HG02884 (cell line): ENCODE measurements around the gene WDR83.
"Not testable (repeated sequence)": the region's sequence is repeated elsewhere in the genome, so short reads cannot be mapped to it uniquely, and the experiment has no call there.

Source experiments
- ATAC-seq: cut with Tn5 transposase; IDR thresholded peaks from one replicate; pipeline ENCODE4 v1.9.1; 2021; ENCODE audit warnings: mild to moderate bottlenecking, moderate library complexity; ENCODE audit not compliant: unreplicated experiment

WDR83 gene

GRCh38 chr19:12666265-12667048, at the start of gene WDR83, which contains the start of gene MAN2B1:
WDR83 (plus strand) TSS chr19:12666807; CDS start chr19:12669791, 2,984 bp downstream.
MAN2B1 (minus strand) TSS chr19:12666742; CDS start chr19:12666701, 41 bp downstream.
- ATAC-seq: no peak

- no peak for ATAC-seq
Measured at GRCh38 chr19:12617646-12618045, 49.0 kb upstream of the WDR83 start.

GRCh38 chr19:12621253-12622024, 45.2 kb upstream of the WDR83 start:
- ATAC-seq: not testable (repeated sequence)

- ATAC-seq: no peak
Measured at GRCh38 chr19:12623361-12624031, 43.1 kb upstream of the WDR83 start.

- ATAC-seq: no peak
Measured at GRCh38 chr19:12626958-12627357, 39.6 kb upstream of the WDR83 start.

GRCh38 chr19:12628040-12629022, 38.3 kb upstream of the WDR83 start:
- no peak for ATAC-seq

GRCh38 chr19:12629215-12629614, 37.4 kb upstream of the WDR83 start:
- no peak for ATAC-seq

GRCh38 chr19:12636631-12637030, 30.0 kb upstream of the WDR83 start:
- no peak for ATAC-seq

- ATAC-seq: no peak
Measured at GRCh38 chr19:12638611-12639182, 27.9 kb upstream of the WDR83 start.

GRCh38 chr19:12639901-12640613, 26.6 kb upstream of the WDR83 start:
- ATAC-seq: no peak

- no peak for ATAC-seq
Measured at GRCh38 chr19:12641456-12641855, 25.2 kb upstream of the WDR83 start.

GRCh38 chr19:12642506-12642905, 24.1 kb upstream of the WDR83 start:
- no peak for ATAC-seq

GRCh38 chr19:12643716-12644115, 22.9 kb upstream of the WDR83 start:
- ATAC-seq: not testable (repeated sequence)

- ATAC-seq: no peak
Measured at GRCh38 chr19:12646551-12646950, 20.1 kb upstream of the WDR83 start.

- no peak for ATAC-seq
Measured at GRCh38 chr19:12647047-12647446, 19.6 kb upstream of the WDR83 start.

- no peak for ATAC-seq
Measured at GRCh38 chr19:12647490-12648071, 19.0 kb upstream of the WDR83 start.

GRCh38 chr19:12648088-12648487, 18.5 kb upstream of the WDR83 start:
- ATAC-seq: no peak

GRCh38 chr19:12649941-12650340, 16.7 kb upstream of the WDR83 start:
- no peak for ATAC-seq

- no peak for ATAC-seq
Measured at GRCh38 chr19:12652219-12652618, 14.4 kb upstream of the WDR83 start.
